Ascending aorta (tissue), 2 donors: ENCODE data around the gene KBTBD8. TPM values are rescaled to one million over a fixed set of nuclear protein-coding genes. Genes with fewer than 3 reads are reported as not detected.

ENCODE experiments used
- DNase-seq, 2 donors: peaks; one replicate each; pipeline ENCODE4 v3.0.0-alpha.2; 2019; ENCODE audit warnings: low spot score in 2 of 2
- H3K27ac ChIP-seq, 2 donors: fragments of 200-600 bp; sonication (generic); one replicate each; pipeline ENCODE4 v1.5.1; 2016 to 2017; ENCODE audit warnings: mild to moderate bottlenecking in 1 of 2
- H3K27me3 ChIP-seq: fragments of 200-600 bp; sonication (generic); one replicate; pipeline ENCODE4 v1.5.1; 2017
- H3K36me3 ChIP-seq, 2 donors: fragments of 200-600 bp; sonication (generic); one replicate each; pipeline ENCODE4 v1.5.1; 2016
- H3K4me1 ChIP-seq, 2 donors: fragments of 200-600 bp; sonication (generic); one replicate each; pipeline ENCODE4 v1.5.1; 2016 to 2017; ENCODE audit warnings: mild to moderate bottlenecking in 1 of 2
- H3K4me3 ChIP-seq, 2 donors: fragments of 200-600 bp; sonication (generic); one replicate each; pipeline ENCODE4 v1.5.1; 2016 to 2017; ENCODE audit warnings: mild to moderate bottlenecking in 1 of 2
- H3K9me3 ChIP-seq, 2 donors: fragments of 200-600 bp; sonication (generic); one replicate each; pipeline ENCODE4 v1.5.1; 2016
- CTCF ChIP-seq, 3 experiments: fragments of 200-600 bp in 2 of 3; fragments of 450-650 bp in 1 of 3; sonication (generic) in 2 of 3; IDR thresholded peaks; one replicate each; pipeline ENCODE4 v1.5.1; 2016 to 2019; ENCODE audit warnings: antibody characterized with exemption in 3 of 3, mild to moderate bottlenecking in 1 of 3, moderate library complexity in 1 of 3
- intact Hi-C: fragments of 100-400 bp; cut with DNase I; formaldehyde crosslinking; loops from one replicate; pipeline ENCODE4 v1.15.1; 2023
- total RNA-seq: library from RNA; depleted of rRNA; stranded (reverse); fragments of >200 nt; gene quantifications from one replicate; pipeline ENCODE4 v1.1.0, GENCODE V29; 2016

The KBTBD8 gene
- total RNA-seq, 1 donor from 2014 or later = not detected

- Histone ChIP-seq H3K27me3 (no peaks in the 10 kb centered on the region), H3K36me3 (no peaks in the 10 kb centered on the region), H3K4me1 (no peaks in the 10 kb centered on the region), H3K4me3 (peak overlapping the region; percentile 41 to 49), H3K9me3 (no peaks in the 10 kb centered on the region), H3K27ac (no peak overlapping the region)
- DNase-seq = peak in 1 of 2 donors; percentile 71
- peak; percentile 45 to 81 (median 67) for TF ChIP-seq CTCF (IDR thresholded peaks at IDR 0.05)
- intact Hi-C loops = loop anchor here (5.0 kb wide), 2 partner anchors 1905 to 1920 kb away; no protein-coding TSS in a partner anchor
Measured at GRCh38 chr3:66971891-66972551, 26.1 kb upstream of the KBTBD8 start.

GRCh38 chr3:66980791-66981190 is 17.3 kb upstream of the KBTBD8 start:
- Histone ChIP-seq H3K4me1 (no peaks in the 10 kb centered on the region), H3K4me3 (no peak overlapping the region), H3K9me3 (no peaks in the 10 kb centered on the region), H3K27me3 (no peaks in the 10 kb centered on the region), H3K27ac (no peak overlapping the region), H3K36me3 (no peaks in the 10 kb centered on the region)
- DNase-seq = no peak
- no peak for TF ChIP-seq CTCF (IDR thresholded peaks at IDR 0.05)
- intact Hi-C loops = no loop called here

GRCh38 chr3:66983101-66983500 is 15.0 kb upstream of the KBTBD8 start:
- H3K4me1 ChIP-seq = no peaks in the 10 kb centered on the region
- H3K4me3 ChIP-seq = no peak overlapping the region
- no peaks in the 10 kb centered on the region for H3K9me3 ChIP-seq
- no peaks in the 10 kb centered on the region for H3K36me3 ChIP-seq
- DNase-seq = no peak
- no peak for TF ChIP-seq CTCF (IDR thresholded peaks at IDR 0.05)
- no peaks in the 10 kb centered on the region for H3K27me3 ChIP-seq
- no peak overlapping the region for H3K27ac ChIP-seq
- intact Hi-C loops = no loop called here

- no peaks in the 10 kb centered on the region for H3K4me1 ChIP-seq
- no peak for DNase-seq
- no peak for TF ChIP-seq CTCF (IDR thresholded peaks at IDR 0.05)
- no peaks in the 10 kb centered on the region for H3K27me3 ChIP-seq
- intact Hi-C loops = no loop called here
- no peaks in the 10 kb centered on the region for H3K36me3 ChIP-seq
- H3K9me3 ChIP-seq = no peaks in the 10 kb centered on the region
- H3K4me3 ChIP-seq = no peak overlapping the region
- no peak overlapping the region for H3K27ac ChIP-seq
Measured at GRCh38 chr3:66985336-66985920, 12.7 kb upstream of the KBTBD8 start.

- Histone ChIP-seq H3K36me3 (no peaks in the 10 kb centered on the region), H3K4me3 (no peak overlapping the region), H3K4me1 (no peaks in the 10 kb centered on the region), H3K27ac (no peak overlapping the region), H3K9me3 (no peaks in the 10 kb centered on the region), H3K27me3 (no peaks in the 10 kb centered on the region)
- intact Hi-C loops = no loop called here
- no peak for TF ChIP-seq CTCF (IDR thresholded peaks at IDR 0.05)
- no peak for DNase-seq
Measured at GRCh38 chr3:66986406-66986805, 11.7 kb upstream of the KBTBD8 start.
